HepG2 (cell line): Measurements from ENCODE around the gene RRP9. TPM values are rescaled to one million over a fixed set of nuclear protein-coding genes. Genes with fewer than 3 reads are reported as not detected.

ENCODE experiments used
- ARNT2 ChIP-seq: sonication (generic); formaldehyde crosslinking; IDR thresholded peaks from 2 replicates; pipeline ENCODE4 v1.8.0; 2022; ENCODE audit warnings: mild to moderate bottlenecking, low read depth, missing genetic modification reagents, moderate library complexity
- ATF1 ChIP-seq: IDR thresholded peaks from 2 replicates; pipeline ENCODE4 v1.6.1; 2016; ENCODE audit warnings: mild to moderate bottlenecking, control low read depth
- CREB3 ChIP-seq: sonication (generic); formaldehyde crosslinking; IDR thresholded peaks from 2 replicates; pipeline ENCODE4 v1.5.0; 2020; ENCODE audit warnings: missing genetic modification reagents
- DZIP1 ChIP-seq: sonication (generic); formaldehyde crosslinking; IDR thresholded peaks from 2 replicates; pipeline ENCODE4 v1.5.0; 2020; ENCODE audit warnings: mild to moderate bottlenecking, missing genetic modification reagents
- HMG20A ChIP-seq: IDR thresholded peaks from 2 replicates; pipeline ENCODE4 v1.6.1; 2016; ENCODE audit warnings: borderline replicate concordance
- HNF1A ChIP-seq, 2 experiments: sonication (generic) in 1 of 2; formaldehyde crosslinking in 1 of 2; IDR thresholded peaks; 2 replicates each; pipeline versions ENCODE4 v1.4.0 to v1.6.1; 2016 to 2020; ENCODE audit warnings: borderline replicate concordance in 1 of 2, low read depth in 1 of 2, mild to moderate bottlenecking in 1 of 2, missing genetic modification reagents in 1 of 2
- HNF4A ChIP-seq: sonication (generic); formaldehyde crosslinking; IDR thresholded peaks from 2 replicates; pipeline ENCODE4 v1.4.0; 2020; ENCODE audit warnings: missing genetic modification reagents
- KDM2A ChIP-seq: sonication (generic); formaldehyde crosslinking; IDR thresholded peaks from 2 replicates; pipeline ENCODE4 v1.4.0; 2020; ENCODE audit warnings: low read depth, missing genetic modification reagents, borderline replicate concordance
- KDM5B ChIP-seq: sonication (generic); formaldehyde crosslinking; IDR thresholded peaks from 2 replicates; pipeline ENCODE4 v1.4.0; 2020; ENCODE audit warnings: missing genetic modification reagents, mild to moderate bottlenecking, borderline replicate concordance
- KLF12 ChIP-seq: sonication (generic); formaldehyde crosslinking; IDR thresholded peaks from 2 replicates; pipeline ENCODE4 v1.4.0; 2020; ENCODE audit warnings: missing genetic modification reagents, borderline replicate concordance
- MXI1 ChIP-seq: IDR thresholded peaks from 3 replicates; pipeline ENCODE4 v1.6.1; 2012; ENCODE audit warnings: low read depth, low read length, inconsistent platforms, borderline replicate concordance
- PHB2 ChIP-seq: fragments of 450-650 bp; IDR thresholded peaks from 2 replicates; pipeline ENCODE4 v1.6.1; 2018; ENCODE audit not compliant: partially characterized antibody
- SALL2 ChIP-seq: sonication (generic); formaldehyde crosslinking; IDR thresholded peaks from 2 replicates; pipeline ENCODE4 v1.8.1; 2023; ENCODE audit warnings: mild to moderate bottlenecking, missing genetic modification reagents, inconsistent platforms
- SIN3B ChIP-seq: fragments of 150-350 bp; IDR thresholded peaks from 2 replicates; pipeline ENCODE4 v1.6.1; 2014; ENCODE audit warnings: low read length
- SP4 ChIP-seq: sonication (generic); formaldehyde crosslinking; IDR thresholded peaks from 2 replicates; pipeline ENCODE4 v1.8.1; 2023; ENCODE audit warnings: mild to moderate bottlenecking, missing genetic modification reagents
- ZBTB26 ChIP-seq: IDR thresholded peaks from 2 replicates; pipeline ENCODE4 v1.6.1; 2016; ENCODE audit warnings: missing compliant biosample characterization, missing genetic modification reagents, borderline replicate concordance
- ZBTB7B ChIP-seq: sonication (generic); formaldehyde crosslinking; IDR thresholded peaks from 2 replicates; pipeline ENCODE4 v1.4.0; 2020; ENCODE audit warnings: missing genetic modification reagents
- ZC3H4 ChIP-seq: sonication (generic); formaldehyde crosslinking; IDR thresholded peaks from 2 replicates; pipeline ENCODE4 v1.4.0; 2020; ENCODE audit warnings: missing genetic modification reagents, borderline replicate concordance
- ZNF468 ChIP-seq: sonication (generic); formaldehyde crosslinking; IDR thresholded peaks from 2 replicates; pipeline ENCODE4 v1.8.0; 2022; ENCODE audit warnings: mild to moderate bottlenecking, moderate library complexity, missing genetic modification reagents
- ZNF773 ChIP-seq: sonication (generic); formaldehyde crosslinking; IDR thresholded peaks from 2 replicates; pipeline ENCODE4 v1.4.0; 2020; ENCODE audit warnings: missing genetic modification reagents, borderline replicate concordance
- polyA plus RNA-seq, 8 experiments: library from polyadenylated mRNA; depleted of rRNA in 3 of 8; stranded (reverse) in 7 of 8; unstranded in 1 of 8; fragments of >200 nt; fragmentation: Illumina TruSeq in 4 of 8; extraction: Trizol in 4 of 8; gene quantifications; 2 replicates each; pipeline versions ENCODE4 v1.2.1 to v1.2.3, GENCODE V29; 2011 to 2016; ENCODE audit warnings: low read depth in 4 of 8, missing spikeins in 1 of 8, mixed read lengths in 1 of 8; ENCODE audit not compliant: insufficient read depth in 1 of 8
- total RNA-seq, 5 experiments: library from RNA; depleted of rRNA; stranded (reverse); fragments of >200 nt; fragmentation: Illumina TruSeq; extraction: Trizol; gene quantifications; 2 replicates each; pipeline ENCODE4 v1.2.3, GENCODE V29; 2016; ENCODE audit warnings: low read depth in 1 of 5

RRP9 gene
- total and polyA plus RNA-seq, 2 of the 13 experiments (the other 11 are each of a cell fraction or from before 2014, with no cell fraction given), result 14.8 to 44.0 TPM

GRCh38 chr3:51967384-51968169, 25.9 kb upstream of the RRP9 start, which contains the start of gene PCBP4 (continued):
- no peak for TF ChIP-seq HNF1A (IDR thresholded peaks at IDR 0.05; ENCODE audit: low read depth)
- no peak for TF ChIP-seq HNF1A (CRISPR knock-in tag; IDR thresholded peaks at IDR 0.05; ENCODE audit: borderline replicate concordance)
- no peak for TF ChIP-seq ZNF468 (CRISPR knock-in tag)
- 0 out of 2 replicates have a peak, but pooled peaks have one; percentile 41 for TF ChIP-seq ZNF773 (CRISPR knock-in tag)
- no peak; the same call in 1 of the 2 replicates for TF ChIP-seq CREB3 (CRISPR knock-in tag)
- TF ChIP-seq ZC3H4 (CRISPR knock-in tag), result peak; percentile 54; the same call in 1 of the 2 replicates
- TF ChIP-seq DZIP1 (CRISPR knock-in tag), result no peak
- TF ChIP-seq HMG20A (CRISPR knock-in tag), result no peak
- TF ChIP-seq SIN3B, result no peak
- TF ChIP-seq ARNT2 (CRISPR knock-in tag), result peak; percentile 43; the same call in 1 of the 2 replicates
- TF ChIP-seq SALL2 (CRISPR knock-in tag), result peak; percentile 31; the same call in 1 of the 2 replicates
- TF ChIP-seq MXI1, result peak; percentile 47; the same call in 1 of the 3 replicates
- TF ChIP-seq HNF4A, result no peak
- TF ChIP-seq KDM2A, result peak; percentile 90
- TF ChIP-seq KDM5B (CRISPR knock-in tag), result no peak; the same call in 1 of the 2 replicates
- TF ChIP-seq ZBTB7B, result peak; percentile 20; the same call in 1 of the 2 replicates
- TF ChIP-seq ATF1 (CRISPR knock-in tag), result no peak
- no peak for TF ChIP-seq KLF12 (CRISPR knock-in tag)
- no peak for TF ChIP-seq PHB2
- TF ChIP-seq ZBTB26, result no peak
- TF ChIP-seq SP4, result peak; percentile 64; the same call in 1 of the 2 replicates
